Stimulated activated CD4-positive, alpha-beta T cell treated with anti-CD3 and anti-CD28 coated beads, Interleukin-2, amount 100 ng/mL, for 4 hours (primary cell): ENCODE results near the gene CPNE2.
"Not testable (repeated sequence)": the region's sequence is repeated elsewhere in the genome, so short reads cannot be mapped to it uniquely, and the experiment has no call there.

ENCODE experiments used
- DNase-seq: peaks from one replicate; pipeline ENCODE4 v3.0.0-alpha.2; 2020; ENCODE audit warnings: low read depth

CPNE2 gene

DNA sequence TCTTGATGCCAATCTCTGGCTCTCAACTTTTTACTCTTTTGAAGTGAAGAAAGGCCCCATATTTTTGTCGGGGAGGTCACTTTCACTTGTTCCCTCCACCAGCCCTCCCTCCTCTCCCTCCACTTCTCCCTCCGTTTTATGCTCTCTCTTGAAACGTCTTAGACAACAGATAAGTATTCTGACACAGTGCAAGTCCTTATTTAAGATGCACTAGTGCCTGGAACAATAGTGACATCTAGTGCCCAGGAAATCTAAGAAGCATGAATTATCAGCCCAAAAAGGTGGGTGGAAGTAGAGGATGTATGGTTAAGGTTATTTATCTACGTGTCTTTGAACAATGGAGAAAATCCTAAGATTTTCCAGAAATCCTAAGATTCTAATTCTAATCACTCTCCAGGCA lies 75.6 kb downstream of the CPNE2 start:
- DNase-seq: no peak

DNA sequence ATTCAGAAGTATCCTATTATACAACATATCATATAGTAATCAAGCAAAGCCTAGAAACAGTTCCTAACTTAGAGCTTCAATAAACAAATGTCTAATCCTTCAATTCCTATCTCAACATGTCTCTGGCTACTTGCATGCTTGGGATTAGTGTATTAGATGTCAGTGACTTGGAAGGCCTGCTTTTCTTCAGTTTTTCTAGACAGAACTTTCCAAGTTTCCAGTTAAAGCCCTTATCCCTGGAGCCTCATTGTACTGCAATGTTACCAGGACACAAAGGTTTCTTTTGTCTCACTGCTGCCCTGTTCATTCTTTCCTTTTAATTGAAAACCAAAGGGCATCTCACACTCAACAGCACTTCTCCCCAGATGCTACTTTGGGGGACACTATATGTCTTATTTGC lies 76.9 kb downstream of the CPNE2 start:
- DNase-seq: no peak

DNA sequence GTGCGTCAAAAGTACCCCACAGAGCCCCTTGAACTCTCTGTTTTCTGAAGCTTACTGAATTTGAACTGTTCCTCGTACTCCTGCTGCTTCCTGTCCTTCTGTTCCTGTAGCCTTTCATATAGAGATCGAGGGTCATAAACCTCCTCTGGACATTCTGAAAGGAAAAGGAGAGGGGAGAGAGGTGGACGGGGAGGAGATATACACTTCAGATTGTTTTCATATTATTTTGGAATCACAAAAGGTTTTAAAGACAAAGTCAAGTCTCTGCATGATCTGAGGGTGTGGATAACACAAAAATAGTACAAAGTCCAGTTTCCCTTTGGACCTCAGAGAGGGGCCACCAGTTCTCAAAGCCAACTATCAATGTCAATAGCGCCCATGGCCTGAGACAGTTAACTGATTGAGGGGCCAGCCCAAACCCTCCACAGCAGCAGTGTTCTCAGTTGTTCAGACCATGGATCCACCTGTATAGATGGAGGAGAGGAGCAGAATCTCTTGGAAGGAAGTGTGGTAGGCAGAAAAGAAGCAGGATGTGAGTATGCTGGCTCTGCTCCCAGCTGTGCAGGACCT lies 80.4 kb downstream of the CPNE2 start:
- DNase-seq: no peak

DNA sequence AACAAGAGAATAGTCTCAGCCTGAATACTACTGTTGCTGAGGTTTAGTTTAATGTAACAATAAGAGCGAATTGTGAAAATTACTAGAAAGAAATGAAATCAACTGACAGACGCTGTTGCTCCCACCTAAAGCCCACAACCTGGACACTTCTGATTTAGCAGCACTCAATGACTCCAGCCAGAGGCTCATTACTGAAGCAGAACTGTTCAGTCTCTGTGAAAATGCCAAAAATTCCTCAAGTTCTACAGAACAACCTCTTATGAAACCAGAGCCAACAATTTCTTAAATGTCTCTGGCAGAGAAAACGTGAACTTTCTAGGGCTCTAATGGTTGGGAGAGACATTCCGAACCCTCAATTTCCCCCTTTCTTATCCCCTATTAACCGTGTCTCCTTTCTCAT lies 83.5 kb downstream of the CPNE2 start:
- DNase-seq: no peak

DNA sequence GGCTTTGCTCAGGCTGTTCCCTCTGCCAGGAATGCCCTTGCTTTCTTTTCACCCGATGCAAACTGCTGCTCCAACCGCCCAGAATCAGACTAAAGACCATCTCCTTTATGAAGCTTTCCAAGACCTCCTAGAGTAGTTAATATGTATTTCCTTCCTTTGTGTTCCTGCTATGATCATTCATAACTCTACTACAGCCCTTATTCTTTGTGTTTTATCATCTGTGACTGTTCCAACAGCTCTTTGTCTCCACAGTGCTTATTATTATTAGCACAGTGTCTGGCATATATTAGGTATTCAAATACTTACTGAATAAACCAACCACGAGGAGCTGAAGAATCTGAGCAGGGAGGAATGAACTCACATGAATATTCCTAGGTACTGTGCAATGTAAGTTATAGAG lies 85.8 kb downstream of the CPNE2 start:
- no peak for DNase-seq

DNA sequence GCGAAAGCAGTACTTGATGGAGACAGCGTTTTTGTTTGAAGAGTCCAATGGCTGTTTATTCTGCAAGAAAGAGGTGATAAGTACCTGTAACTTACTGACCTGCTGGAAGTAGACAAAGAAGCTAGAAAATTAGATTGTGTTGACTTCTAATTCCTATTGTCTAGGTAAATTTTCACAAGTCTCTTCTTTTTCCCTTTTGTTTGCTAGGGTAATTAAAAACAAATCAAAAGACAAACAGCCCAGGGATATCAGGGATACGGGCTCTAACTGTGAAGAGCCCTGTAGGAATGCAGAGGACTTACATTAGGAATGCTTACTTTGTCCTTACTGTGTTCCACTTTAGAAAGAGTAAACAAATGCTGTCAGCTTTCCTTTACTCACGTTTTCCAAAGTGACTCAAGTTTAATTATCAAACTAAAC lies 86.4 kb downstream of the CPNE2 start:
- no peak for DNase-seq

DNA sequence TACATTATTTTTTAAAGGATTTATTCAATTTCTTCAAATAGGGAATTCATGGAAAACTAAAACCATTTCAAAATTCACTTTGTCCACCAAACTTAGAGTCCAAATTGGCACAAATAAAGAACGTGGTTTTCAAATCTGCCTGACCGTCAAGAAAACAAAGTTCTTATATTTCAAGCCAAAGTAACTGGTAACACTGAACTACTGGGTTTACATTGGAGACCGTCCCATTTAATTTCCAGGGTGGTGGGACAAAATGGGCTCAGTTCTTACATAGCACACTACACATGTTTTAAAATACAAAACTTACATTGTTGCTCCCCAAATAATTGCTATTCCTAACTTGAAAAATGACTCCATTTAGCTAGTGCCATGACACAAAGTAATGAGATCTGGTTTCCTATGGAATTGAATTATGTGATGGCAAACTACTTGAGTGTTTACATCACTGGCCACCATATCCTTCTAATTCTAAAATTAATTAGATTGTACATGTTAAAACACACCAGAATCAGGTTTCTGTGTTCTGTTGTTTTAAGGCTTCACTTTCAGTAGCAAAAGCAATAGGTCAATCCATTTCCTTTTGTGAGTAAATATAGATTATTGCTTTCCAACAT lies 86.9 kb downstream of the CPNE2 start:
- DNase-seq: no peak

DNA sequence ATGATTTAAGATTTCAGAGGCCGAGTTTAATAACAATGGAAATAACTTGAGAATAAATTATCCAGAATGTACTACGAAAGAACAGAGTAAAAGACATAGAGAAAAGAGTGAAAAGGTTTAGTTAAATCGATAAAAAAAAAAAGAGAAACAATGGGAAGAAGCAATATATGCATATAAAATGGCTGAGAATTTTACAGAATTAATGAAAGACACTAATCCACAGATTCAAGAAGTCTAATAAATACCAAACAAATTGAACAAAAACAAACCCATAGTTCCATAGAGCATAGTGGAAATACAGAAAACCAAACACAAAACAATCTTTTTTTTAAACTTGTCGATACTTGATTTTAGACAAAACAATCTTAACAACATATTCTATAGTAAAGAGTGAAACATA lies 91.7 kb downstream of the CPNE2 start:
- DNase-seq: no peak

DNA sequence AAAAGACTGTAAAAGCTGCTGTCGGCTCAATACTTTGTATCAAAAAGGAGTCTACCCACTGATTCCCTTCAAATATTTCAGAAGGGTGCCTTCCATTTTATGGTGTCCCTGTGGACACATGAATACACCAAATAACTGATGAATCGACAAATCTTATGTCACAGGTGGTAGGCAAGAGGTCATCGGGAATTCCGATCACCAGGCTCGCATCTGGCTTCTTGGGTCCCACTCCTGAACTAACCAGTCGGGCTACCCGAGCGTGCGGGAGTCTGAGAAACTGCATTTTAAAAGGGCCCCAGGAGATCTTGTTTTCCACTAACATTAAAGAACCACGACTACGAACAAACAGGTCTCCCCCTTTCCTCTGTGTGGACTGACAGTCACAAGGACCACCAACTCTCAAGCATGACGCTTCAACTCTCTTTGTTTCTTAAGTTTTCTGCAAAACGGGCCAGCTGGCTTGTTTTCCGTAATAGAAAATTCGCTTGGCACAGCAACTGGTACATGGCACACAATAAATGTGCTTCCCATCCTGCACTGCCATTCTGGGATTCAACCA lies 92.6 kb downstream of the CPNE2 start:
- DNase-seq: no peak

DNA sequence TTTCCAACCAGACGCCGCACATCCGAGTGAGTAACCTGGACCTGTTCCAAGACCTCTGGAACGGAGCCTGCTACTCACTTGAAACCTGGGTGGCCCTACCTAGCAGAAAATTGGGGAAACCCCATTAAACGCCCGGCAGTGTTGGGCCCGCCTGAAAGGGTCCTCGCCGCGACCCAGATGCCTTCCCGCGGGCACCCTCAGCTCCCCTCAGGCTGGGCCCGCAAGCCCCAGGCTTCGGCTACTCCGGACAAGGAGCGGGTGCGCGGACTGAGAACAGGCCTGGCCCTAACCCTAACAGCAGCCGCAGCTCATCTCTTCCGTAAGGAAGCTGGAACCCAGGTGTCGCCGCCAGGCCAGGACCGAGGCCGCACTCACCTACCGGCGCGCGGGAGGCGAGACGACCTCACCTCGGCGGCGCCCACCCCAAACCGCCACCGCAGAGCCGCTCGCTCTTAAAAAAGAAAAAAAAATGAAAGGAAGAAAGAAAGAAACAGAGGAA lies 93.1 kb downstream of the CPNE2 start:
- DNase-seq: no peak

DNA sequence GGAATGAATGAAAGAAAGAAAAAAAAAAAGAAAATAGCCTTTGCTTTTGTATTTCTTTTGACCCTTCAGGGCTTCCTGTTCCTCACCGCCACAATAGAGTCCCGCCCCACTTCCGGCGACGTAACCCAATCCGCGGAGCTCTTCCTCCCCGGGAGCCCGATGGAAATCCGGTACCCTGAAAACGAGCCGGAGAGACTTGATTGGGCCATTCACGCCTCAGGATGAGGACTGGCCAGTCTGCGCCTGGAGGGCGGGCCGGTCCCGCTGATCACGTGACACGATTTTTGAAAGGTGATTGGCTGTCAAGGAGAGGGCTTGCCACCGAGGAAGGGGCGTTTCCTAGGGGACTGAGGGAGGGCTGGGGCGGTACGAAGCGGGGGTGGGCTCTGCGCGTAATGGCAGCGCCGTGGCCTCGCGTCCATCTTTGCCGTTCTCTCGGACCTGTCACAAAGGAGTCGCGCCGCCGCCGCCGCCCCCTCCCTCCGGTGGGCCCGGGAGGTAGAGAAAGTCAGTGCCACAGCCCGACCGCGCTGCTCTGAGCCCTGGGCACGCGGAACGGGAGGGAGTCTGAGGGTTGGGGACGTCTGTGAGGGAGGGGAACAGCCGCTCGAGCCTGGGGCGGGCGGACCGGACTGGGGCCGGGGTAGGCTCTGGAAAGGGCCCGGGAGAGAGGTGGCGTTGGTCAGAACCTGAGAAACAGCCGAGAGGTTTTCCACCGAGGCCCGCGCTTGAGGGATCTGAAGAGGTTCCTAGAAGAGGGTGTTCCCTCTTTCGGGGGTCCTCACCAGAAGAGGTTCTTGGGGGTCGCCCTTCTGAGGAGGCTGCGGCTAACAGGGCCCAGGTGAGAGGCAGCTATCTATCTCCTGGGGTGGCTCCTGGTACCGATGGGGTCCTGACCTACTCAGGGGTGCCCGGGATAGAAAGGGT lies 93.8 kb downstream of the CPNE2 start, which contains the start of the genes PSME3IP1 and RSPRY1:
Gene PSME3IP1 (minus strand): TSS at position 95 of the 927 bp plus-strand sequence. CDS start 12,185 bp downstream, outside the sequence.
Gene RSPRY1 (plus strand): TSS at position 385 of the 927 bp plus-strand sequence. CDS start 18,330 bp downstream, outside the sequence.
- peak; percentile 98 for DNase-seq

DNA sequence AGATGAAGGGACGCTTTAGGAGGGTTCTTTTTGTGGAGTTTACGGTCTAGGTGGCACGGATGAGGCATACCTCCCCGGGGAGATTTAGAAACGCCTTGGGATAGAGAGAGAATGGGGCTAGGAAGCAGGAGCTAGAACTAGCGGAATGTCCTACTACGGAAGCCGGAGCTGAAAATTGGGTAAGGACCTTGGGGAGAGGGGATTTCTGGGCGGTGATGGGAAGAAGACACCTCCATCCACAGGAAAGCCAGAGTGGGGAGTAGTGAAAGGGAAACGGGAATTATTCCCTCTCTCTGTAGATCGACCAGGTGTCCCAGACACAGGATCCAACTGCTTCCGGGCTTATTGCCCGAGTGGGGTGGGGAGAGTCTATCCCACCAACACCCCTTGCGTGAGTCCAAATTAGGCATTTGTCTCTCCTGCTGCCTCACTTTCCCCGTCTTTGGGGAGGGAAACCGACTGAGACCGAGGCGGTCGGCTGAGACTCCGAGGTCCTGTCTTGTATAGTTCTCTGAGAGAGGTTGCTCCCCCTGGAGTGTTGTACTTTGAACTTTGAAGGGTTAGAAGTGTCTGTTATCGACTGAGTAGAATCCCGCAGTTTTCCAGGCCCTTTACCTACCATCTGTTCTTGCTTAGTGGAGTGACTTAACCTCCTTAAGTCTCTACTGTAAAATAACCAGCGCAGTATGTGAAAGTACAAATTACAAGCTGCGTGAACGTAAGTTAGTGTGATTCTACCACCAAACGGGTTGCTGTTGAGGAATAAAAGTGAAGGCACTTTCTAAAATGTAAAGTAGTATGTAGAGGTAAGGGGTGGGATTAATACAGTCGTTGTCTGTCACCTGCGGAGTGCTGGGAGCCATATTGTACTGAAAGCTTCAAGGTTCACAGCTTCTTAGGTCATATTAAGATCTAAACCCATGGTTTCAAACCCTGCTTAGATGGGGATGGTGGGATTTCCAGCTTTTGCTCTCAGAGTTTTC lies 94.8 kb downstream of the CPNE2 start:
- no peak for DNase-seq

DNA sequence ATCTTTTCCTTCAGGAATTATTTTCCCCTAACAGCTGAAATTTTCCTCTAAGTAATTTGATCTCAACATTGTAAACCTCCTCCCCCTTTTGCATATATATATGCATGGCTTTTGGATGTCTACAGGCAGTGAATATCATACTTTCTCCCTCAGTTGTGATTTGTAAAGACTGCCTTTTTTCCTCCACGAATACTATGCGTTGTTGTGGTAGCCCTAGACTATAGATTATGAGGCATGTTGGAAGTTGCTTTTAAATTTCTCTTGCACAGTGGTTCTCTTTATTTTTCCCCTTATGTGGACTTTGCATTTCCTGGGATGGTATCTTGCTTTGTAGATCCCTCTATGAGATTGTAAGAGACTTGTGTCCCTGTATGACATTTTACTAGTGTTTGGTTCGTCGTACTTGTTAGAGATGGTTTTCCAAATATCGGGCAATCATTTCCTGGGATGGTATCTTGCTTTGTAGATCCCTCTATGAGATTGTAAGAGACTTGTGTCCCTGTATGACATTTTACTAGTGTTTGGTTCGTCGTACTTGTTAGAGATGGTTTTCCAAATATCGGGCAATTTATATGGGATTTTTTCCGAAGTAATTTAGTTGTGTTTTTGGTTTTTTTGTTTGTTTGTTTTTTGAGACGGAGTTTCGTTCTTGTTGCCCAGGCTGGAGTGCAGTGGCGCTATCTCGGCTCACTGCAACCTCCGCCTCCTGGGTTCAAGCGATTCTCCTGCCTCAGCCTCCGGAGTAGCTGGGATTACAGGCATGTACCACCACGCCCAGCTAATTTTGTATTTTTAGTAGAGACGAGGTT lies 95.7 kb downstream of the CPNE2 start:
- DNase-seq: not testable (repeated sequence)

DNA sequence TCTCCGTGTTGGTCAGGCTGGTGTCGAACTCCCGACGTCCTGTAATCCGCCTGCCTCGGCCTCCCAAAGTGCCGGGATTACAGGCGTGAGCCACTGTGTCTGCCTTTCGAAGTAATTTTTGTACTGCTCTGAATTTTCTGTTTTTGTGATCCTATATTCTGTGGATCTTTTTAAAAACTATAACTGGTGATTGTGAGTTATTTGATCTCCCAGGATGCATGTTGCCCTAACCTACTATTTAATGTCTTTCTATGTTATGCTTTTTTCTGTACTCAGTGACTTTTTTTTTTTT lies 96.3 kb downstream of the CPNE2 start:
- DNase-seq: no peak

DNA sequence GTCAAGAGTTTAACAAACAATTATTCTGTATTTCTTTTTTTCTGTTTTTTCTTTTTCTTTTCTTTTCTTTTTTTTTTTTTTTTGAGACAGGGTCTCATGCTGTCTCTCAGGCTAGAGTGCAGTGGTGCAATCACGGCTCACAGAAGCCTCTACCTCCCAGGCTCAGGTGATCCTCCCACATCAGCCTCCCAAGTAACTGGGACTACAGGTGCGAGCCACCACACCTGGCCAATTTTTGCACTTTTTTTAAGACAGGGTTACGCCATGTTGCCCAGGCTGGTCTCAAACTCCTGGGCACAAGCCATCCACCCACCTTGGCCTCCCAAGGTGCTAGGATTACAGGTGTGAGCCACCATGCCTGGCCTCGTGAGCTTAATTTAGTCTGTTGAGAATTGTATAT lies 97.1 kb downstream of the CPNE2 start:
- DNase-seq: not testable (repeated sequence)

DNA sequence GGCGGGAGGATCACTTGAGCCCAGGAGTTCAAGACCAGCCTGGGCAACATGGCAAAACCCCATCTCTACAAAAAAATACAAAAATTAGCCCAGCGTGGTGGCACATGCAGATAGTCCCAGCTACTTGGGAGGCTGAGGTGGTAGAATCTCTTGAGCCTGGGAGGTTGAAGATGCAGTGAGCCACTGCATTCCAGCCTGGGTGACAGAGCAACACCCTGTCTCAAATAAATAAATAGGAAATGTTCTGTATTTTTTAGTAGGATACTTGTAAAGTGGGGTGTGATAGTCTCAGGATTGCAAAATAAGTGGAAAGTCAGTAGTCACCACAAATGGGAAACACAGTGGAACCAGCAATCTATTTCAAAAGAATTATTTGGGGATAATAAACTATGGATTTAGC lies 97.8 kb downstream of the CPNE2 start:
- DNase-seq: no peak

DNA sequence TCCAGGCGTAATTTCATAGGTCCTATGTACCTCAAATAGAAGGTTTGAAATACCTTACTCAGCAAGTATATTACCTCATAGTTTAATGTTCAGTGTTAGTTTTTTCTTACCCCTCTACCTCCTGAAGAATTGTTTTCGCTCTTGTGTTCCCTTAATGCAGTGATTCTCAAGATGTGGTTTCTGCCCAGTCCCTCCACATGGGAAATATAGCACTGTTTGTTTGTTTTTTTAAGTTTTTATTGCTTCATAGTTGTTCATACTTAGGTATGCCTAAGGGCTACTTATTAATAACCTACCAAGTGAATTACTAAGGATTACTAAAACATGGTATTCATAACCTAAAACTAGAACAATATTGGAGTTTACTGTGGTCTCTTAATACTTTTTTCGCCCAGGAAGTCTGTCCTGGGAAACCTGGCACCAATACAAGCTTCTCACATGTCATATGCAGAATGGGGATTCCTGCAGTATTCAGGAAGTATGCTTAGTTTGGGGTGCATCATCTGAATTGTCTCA lies 98.7 kb downstream of the CPNE2 start:
- no peak for DNase-seq

DNA sequence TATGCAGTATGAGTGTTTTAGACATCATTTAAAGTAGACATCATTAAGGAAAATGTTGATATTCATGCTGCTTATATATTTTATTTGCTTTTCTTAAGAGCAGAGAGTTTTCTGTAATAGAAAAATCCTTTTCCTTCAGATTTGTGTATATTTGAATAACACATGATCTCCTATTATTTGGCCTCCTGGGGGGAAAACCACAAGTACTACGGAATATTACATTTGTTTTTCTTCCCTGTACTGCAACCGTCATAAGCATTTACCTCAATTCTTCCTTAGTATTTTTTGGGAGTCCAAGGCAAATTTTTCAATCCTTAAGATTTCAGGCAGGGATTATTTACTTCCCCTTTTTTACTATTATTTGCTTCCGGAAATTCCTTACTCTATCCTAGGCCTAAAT lies 99.8 kb downstream of the CPNE2 start:
- DNase-seq: no peak

DNA sequence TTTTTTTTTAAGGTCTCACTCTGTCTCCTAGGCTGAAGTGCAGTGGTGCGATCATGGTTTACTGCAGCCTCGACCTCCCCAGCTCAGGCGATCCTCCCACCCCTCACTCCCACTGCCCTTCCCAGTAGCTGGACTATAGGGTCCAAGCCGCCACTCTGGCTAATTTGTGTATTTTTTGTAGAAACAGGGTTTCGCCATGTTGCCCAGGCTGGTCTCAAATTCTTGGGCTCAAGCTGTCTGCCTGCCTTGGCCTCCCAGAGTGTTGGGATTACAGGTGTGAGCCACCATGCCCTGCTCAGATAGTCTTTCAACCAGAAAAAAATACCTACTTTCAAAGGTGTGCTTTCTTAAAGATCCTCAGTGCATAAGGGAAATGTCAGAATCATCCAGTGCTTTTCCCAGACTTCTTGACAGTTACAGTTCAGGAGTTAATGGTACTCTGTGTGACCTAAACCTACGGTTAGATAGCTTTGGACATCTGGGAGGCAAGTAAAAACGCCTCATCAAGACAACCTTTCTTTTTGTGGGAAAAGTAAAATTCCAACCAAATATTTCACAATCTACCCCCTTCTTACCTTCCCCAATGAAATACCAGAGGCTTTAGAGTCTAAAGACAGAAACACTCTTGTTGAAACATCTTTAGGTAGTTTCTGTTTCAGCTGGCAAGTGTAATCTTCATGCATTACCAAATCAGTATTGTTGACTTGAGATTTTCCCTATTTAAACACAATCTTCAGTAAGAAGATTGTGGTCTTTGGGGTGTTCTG lies 100.5 kb downstream of the CPNE2 start:
- no peak for DNase-seq

DNA sequence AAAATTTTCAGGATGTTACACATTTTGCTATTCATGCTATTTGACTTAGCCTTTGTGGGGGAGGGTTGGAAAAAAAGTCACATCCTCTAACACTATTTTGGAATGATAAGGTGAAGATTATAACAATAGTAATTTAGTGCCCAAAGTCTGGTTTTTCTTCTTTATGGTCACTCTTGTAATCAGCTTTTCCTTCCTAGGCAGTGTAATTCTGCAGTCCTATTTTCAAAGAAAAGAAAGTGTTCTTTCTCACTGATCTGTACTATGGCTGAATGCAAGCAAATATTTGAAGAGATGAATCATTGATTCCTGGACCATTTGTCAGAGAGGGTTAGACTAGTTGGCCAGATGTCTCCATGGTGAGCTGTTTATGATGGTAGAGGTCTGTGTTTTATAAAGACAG lies 102.1 kb downstream of the CPNE2 start:
- DNase-seq: no peak
